ENCODE data around the gene COIL. TPM values are rescaled to one million over a fixed set of nuclear protein-coding genes. Genes with fewer than 3 reads are reported as not detected.

The COIL gene
- total and polyA plus RNA-seq, 2 of the 13 experiments (the other 11 are each of a cell fraction or from before 2014, with no cell fraction given): 8.1 to 29.4 TPM

GRCh38 chr17:56972111-56972730, 11.4 kb upstream of the COIL start (continued):
- TF ChIP-seq ARID5B (CRISPR knock-in tag; IDR thresholded peaks at IDR 0.05): 0 out of 2 replicates have a peak, but pooled peaks have one; percentile 16
- no peak for TF ChIP-seq ZNF724P (CRISPR knock-in tag; IDR thresholded peaks at IDR 0.05; ENCODE audit: borderline replicate concordance)
- no peak for TF ChIP-seq ZNF589 (CRISPR knock-in tag; conservative IDR thresholded peaks at IDR 0.05)
- no peak for TF ChIP-seq SOX6 (IDR thresholded peaks at IDR 0.05)
- TF ChIP-seq SOX6 (CRISPR knock-in tag; IDR thresholded peaks at IDR 0.05): 0 out of 2 replicates have a peak, but pooled peaks have one; percentile 20
- no peak for TF ChIP-seq SOX13 (IDR thresholded peaks at IDR 0.05)
- TF ChIP-seq SOX13 (CRISPR knock-in tag; conservative IDR thresholded peaks at IDR 0.05 in 1 of 2, IDR thresholded peaks at IDR 0.05 in 1 of 2): 0 out of 4 replicates have a peak, but pooled peaks of 1 of the 2 experiments have one; percentile 10
- no peak for TF ChIP-seq SETDB1 (CRISPR knock-in tag; IDR thresholded peaks at IDR 0.05; ENCODE audit: borderline replicate concordance)
- TF ChIP-seq FOXA3 (CRISPR knock-in tag; IDR thresholded peaks at IDR 0.05): peak; percentile 51
- TF ChIP-seq ZNF224 (CRISPR knock-in tag; IDR thresholded peaks at IDR 0.05): no peak
- TF ChIP-seq DRAP1 (CRISPR knock-in tag; IDR thresholded peaks at IDR 0.05): no peak
- peak; percentile 38; the same call in 1 of the 2 replicates for TF ChIP-seq PAXIP1 (CRISPR knock-in tag; conservative IDR thresholded peaks at IDR 0.05)
- TF ChIP-seq CREB1 (IDR thresholded peaks at IDR 0.05): no peak
- no peak for TF ChIP-seq CREB1 (CRISPR knock-in tag; IDR thresholded peaks at IDR 0.05)
- no peak for TF ChIP-seq MAFK (conservative IDR thresholded peaks at IDR 0.05 in 1 of 2, IDR thresholded peaks at IDR 0.05 in 1 of 2; ENCODE audit: low read length in 2 of 2)
- 0 out of 2 replicates have a peak, but pooled peaks have one; percentile 11 for TF ChIP-seq HNF1A (IDR thresholded peaks at IDR 0.05; ENCODE audit: low read depth)
- no peak for TF ChIP-seq HNF1A (CRISPR knock-in tag; IDR thresholded peaks at IDR 0.05; ENCODE audit: borderline replicate concordance)
- no peak for TF ChIP-seq FOXP1 (IDR thresholded peaks at IDR 0.05)
- TF ChIP-seq FOXP1 (CRISPR knock-in tag; IDR thresholded peaks at IDR 0.05): 0 out of 2 replicates have a peak, but pooled peaks have one; percentile 19
